ENCODE results near the gene SSR1.

DNA sequence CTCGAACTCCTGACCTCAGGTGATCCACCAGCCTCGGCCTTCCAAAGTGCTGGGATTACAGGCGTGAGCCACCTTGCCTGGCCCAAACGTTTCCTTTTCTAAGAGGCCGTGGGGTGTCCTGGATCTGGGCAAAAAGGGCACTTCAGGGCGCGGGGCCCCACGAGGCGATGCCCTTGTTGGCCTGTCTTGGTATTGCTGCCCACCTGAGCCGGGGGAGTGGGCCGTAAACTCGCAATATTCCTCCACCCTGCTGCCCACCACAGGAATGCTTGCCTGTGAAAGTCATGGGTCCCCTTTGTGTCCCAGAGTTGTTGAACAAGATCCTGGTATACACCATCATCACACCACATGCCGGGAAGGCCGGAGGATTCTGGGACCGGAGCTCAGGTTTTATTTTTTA is 49.0 kb downstream of the SSR1 start:
- TF ChIP-seq HNRNPH1 (optimal IDR thresholded peaks at IDR 0.05; ENCODE audit: low read depth, low read length) (no peak), ZNF558 (CRISPR knock-in tag; IDR thresholded peaks at IDR 0.05; ENCODE audit: borderline replicate concordance) (no peak), TEAD2 (CRISPR knock-in tag; IDR thresholded peaks at IDR 0.05) (no peak), NPAS2 (CRISPR knock-in tag; IDR thresholded peaks at IDR 0.05; ENCODE audit: borderline replicate concordance) (no peak), EZH2 (conservative IDR thresholded peaks at IDR 0.05; ENCODE audit: low read depth, low read length) (no peak)
